HCEC 1CT (cell line): Measurements from ENCODE around the gene MOCS1.

Source experiments
- DNase-seq: peaks from one replicate; pipeline ENCODE4 v3.0.0-alpha.2; 2017

MOCS1 gene

DNA sequence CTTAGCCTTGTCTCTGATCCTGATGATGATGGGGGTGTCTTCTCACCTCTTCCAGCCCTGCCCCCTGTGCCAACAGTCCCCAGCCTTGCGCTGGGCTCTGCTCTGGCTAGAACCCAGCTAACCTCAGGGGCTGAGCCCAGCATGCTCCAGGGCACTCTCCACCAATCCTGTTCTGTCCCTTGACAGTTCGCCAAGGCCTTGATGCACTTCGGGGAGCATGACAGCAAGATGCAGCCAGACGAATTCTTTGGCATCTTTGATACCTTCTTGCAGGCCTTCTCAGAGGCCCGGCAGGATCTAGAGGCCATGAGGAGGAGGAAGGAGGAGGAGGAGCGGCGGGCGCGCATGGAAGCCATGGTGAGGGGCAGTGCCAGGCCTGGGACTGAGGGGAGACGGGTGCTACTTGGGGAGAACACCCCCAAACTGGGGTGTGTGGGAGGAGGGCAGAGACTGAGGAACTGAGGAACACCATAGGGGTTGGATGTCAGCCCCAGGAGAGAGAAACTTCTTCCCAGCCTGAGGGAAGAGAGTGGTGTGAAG lies 33.1 kb downstream of the MOCS1 start:
- DNase-seq, result no peak

DNA sequence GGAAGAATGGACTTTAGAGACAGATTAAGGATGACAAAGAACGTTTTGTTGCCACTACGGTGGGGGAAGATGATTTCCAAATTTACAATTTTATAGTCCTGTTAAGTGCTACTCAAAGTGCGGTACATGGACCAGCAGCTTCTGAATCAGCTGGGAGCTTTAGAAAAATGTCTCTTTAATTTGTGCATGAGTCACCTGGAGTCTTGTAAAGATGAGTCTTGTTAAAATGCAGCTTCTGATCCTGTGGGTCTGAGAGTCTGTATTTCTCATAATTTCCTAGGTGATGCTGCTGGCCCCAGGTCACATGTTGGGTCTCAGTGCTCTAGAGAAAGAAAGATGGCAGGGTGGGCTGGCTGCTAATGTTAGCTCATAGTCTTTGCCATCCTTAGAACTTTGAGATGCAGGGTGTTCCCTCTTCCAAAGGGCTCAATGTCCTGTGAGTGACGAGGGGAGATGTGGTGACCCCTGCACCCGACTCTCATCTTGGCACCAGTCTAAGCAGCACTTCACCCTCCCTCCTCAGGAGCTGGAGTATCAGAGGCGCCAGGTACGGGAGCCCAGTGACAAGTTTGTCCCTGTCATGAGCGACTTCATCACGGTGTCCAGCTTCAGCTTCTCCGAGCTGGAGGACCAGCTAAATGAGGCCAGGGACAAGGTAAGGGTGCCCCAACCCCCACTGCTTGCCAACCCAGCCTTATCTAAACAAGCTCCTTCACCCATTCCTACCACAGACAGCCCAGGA lies 34.5 kb downstream of the MOCS1 start:
- DNase-seq, result no peak

DNA sequence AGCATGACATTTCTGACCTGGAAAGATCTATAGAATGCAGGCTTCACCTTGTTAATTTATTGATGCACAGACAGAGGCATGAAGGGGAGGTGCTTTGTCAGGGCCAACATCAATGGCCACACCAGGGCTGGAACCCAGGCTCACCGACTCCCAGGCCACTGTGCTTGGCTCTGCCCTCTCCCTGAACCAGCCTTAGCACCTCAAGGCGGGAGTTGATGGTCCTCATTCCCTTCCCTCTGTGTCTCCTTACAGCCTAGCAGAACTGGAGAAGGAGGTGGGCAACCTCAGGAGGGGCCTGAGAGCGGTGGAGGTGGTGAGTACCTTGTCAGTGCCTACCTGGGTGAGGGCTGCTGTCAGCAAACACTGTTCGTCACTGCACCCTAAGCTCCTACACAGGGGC lies 35.6 kb downstream of the MOCS1 start:
- DNase-seq, result no peak

DNA sequence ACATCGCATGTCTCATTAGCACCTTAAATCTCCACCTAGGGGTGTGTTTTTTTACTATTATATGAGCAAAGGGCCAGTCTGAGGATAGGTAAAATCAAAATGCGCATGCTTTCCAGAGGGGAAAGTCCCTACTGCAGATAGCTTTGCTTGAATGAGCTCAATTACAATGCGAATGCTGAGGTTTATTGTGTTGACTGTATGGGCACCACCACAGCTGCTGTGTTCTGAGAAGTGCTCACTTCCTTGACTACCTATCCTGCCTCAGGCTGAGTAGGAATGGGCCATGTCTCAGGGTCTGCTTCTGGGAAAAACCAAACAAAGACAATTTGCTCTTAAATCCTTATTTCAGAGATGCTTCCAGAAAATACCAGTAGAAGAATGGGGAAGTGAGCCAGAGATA lies 36.6 kb downstream of the MOCS1 start:
- DNase-seq, result no peak

DNA sequence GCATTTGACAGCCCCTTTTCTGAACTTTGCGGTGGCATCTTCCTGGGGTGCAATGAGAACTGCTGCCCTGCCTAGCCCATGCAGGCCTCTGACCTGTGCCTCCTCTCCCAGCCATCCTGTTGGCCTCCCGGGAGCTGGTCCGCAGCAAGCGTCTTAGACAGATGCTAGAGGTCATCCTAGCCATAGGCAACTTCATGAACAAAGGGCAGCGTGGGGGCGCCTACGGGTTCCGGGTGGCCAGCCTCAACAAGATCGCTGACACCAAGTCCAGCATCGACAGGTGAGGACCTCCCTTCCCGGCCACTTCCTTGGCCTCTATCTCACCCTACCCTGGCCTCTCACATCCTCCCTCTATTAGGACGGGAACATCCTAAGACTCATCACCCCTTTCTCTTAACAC lies 37.6 kb downstream of the MOCS1 start:
- no peak for DNase-seq

DNA sequence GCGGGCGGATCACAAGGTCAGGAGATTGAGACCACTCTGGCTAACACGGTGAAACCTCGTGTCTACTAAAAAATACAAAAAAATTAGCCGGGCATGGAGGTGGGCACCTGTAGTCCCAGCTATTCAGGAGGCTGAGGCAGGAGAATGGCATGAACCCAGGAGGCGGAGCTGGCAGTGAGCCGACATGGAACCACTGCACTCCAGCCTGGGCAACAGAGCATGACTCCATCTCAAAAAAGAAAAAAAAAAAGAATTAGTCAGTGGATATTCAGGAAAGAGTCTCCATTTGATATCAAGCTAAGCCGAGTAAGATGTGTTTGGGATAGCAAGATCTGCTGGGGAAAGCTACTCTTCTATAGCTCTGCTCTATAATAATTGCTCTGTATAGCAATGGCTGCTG lies 41.0 kb downstream of the MOCS1 start:
- no peak for DNase-seq

DNA sequence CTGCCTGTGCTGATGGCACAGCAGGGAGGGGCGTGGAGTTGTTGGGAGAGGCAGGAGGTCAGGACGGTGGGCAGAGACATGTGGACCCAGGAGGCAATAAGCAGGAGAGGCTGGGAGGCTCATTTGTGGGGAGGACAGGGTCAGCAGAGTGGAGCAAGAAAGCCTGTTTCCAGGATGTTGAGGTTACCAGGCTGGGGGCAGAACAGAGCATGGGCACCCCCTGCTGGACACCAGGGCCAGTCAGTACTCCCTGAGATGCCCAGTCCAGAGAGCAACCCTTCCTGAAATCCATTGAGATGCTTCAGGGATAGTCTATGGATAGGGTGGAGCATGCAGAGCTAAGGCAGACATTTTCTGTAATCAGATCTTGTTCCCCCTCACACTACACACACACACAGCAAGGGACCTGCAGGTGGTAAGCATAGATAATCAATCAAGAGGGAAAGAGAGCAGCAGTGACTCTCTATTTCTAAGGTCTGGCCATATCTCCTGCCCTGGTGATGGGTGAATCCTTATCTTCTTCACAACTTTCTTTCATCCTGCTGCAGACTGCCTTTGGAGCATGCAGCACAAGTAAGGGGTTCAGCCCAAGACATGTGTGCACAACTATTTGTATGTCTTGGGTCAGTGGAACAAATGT lies 41.7 kb downstream of the MOCS1 start:
- DNase-seq, result peak; percentile 71

DNA sequence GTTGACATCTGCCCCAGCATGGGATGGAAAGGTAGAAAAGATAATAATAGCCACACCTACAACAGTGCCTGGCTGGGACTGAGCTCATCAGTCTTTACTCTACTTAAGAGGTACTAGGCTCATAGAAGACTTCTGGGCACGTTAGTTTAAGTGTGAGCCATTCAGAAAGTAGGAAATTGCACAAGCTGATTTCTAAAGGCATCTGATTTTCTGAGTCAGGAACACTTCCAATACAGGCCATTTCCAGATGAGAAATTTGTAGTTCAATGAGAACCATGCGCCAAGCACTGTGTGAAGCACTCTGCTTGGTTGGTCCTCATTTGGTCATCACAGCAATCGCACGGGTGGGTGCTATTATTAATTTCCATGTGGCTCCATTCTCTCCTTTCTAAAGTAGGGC lies 42.3 kb downstream of the MOCS1 start:
- DNase-seq, result no peak

DNA sequence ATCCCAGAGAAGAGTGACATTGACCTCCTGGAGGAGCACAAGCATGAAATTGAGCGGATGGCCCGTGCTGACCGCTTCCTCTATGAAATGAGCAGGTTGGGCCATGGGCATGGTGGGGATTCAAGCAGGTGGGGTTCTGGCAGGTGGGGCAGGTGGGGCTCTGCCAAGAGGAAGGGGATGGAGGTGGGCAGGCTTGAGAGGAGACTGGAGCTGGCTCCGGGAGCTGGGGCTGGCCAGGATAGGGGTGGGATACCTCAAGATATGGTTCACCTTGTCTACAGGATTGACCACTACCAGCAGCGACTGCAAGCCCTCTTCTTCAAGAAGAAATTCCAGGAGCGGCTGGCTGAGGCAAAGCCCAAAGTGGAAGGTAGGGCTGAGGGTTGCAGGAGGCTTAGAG lies 42.9 kb downstream of the MOCS1 start:
- DNase-seq, result no peak

DNA sequence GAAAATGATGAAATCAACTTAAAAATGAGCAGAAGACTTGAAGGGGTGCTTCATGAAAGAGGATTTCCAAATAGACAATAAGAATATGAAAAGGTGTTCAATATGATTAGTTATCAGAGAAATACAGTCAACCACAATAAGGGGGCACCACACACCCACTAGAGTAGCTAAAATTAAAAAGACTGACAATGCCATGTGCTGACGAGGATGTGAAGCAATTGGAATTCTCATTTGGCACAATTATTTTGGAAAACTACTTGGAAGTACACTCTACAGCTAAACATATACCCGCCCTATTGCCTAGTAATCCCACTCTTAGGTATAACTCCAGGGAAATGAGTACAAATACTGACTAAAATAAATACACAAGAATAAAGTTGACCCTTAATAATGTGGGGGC lies 45.0 kb downstream of the MOCS1 start:
- no peak for DNase-seq

DNA sequence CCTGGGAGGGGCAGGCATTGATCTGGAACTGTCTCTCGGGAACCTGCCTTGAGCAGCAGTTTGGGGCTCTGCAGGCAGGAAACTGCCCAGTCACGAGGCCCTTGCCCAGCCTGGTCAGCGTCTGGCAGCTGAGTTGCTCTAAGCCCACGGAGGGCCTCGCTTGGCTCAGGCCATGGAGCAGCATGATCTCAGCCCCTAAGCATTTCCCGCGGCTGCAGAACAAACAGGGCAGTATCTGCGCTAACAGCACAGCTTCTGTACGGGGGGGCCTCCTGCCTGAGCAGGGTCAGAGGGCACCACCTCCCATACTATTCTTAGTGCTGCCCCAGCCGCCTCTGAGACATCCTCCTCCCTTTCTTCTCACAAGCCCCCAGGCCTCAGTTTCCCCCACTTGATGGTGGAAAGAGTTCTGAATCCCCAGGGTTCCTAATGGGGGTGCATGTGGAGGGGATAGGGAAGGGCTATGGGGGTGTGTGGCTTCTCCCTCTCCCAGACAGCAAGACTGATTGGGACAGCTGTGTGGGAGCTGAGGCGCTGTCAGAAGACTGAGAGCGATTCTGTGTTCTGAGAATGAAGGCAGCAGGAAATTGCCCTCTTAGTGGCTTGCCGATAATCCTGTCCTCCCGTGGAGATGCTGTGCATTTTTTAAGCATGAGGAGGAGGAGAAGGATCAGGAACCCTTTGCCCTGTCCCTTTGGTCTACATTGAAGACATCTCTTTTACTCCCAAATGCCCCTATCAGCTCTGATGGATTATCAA lies 46.4 kb downstream of the MOCS1 start:
- peak; percentile 94 for DNase-seq

DNA sequence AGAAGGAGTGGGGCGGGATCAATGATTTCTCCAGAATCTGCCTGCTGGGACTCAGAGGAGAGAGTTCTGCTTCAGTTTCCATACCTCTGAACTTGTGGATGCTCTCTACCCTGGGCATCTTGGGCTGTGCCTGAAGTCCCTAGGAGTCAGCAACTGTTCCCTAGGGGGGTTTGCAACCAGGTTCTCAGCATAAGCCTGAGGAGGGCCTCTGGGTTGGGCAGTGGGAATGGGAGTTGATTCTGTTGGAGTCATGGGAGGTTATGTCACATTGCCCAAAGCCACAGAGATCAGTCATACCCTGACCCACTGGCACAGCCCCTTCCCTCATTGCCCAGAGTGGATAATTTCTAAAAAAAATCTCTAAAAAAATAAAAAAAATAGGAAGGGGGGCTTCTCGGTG lies 47.4 kb downstream of the MOCS1 start:
- DNase-seq, result no peak

DNA sequence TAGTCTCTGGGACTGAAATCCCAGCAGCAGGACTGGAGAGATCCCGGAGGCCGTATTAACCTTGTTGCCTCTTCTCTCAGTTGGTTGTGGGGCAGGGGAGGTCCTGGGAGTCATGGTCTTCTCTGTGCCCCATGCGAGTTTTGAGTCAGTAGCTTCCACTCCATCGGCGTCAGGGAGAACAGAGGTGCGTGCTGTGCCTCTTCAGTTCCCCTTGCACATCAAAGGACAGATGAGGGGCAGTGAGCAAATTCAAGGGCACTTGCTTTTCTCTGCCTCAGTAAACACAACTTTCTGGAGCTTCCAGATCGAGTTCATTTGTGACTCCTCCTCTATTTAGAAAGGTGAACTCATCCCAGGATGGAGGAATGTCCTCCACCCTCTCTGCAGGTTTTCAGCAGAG lies 48.6 kb downstream of the MOCS1 start:
- DNase-seq, result no peak

DNA sequence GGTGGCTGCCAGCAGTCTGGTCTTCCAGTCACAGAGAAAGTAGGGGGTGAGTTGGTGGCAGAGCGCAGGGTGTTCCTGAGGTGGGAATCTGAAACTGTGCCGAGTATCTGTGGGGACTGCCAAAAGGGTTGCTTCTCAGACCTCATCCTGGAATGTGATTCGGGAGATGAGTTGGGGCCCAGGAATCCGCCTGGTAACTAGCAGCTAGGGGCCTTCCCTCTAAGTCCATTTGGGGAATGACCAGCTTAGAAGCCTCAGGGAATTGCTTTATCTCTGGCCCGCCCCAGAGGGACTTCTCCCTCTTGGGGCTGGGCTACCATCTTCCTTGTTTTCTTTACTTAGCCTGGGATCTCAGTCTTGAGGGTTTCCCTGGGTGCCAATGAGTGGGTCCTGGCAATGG lies 49.6 kb downstream of the MOCS1 start:
- DNase-seq, result peak; percentile 41

DNA sequence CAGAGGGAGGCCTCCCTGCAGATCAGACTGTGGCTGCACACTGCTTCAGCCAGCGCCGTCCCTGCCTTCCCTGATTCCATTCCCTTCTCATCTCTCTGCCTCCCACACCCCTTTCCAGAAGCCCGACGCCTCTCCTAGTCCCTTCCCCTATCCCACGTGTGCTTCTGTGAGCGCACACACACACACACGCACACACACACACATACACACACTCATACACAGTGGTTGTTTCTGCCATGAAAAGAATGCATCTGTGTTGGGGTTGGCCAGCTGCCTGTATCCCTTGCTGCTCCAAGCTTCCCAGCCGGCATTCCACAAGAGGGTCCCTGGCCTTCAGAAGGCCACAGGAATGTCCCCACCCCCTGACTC lies 51.7 kb downstream of the MOCS1 start:
- peak; percentile 72 for DNase-seq

DNA sequence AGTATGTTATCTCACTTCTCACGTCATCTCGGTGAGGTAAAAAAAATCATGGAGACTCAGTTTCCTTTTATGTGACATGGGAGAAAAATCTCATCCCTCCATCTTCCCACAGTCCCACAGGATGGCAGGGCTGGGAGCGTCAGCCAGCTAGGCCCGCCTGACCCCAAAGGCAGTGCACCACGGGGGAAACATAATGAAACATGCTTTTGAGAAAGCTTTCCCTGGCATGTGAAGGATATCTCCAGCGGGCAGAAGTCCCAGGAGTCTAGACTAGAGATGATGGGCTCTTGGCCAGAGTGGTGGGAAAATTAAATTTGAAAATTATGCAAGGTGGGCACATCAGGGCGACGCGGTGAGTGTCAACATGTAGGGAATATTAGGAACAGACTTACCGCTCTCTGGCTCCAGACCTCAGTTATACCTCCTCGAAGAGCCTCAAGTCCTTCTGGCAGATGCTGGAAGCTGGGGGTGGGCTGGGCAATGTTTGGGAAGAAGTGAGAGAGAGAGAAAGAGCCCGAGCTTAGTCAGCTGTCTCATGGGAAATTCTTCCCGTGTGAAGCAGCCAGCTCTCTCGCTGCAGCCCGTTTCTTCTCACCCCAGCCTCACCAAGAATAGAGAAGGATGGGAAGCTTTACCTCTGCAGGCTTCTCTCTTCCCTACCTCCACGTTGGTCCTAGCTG lies 52.3 kb downstream of the MOCS1 start:
- DNase-seq, result peak; percentile 40

DNA sequence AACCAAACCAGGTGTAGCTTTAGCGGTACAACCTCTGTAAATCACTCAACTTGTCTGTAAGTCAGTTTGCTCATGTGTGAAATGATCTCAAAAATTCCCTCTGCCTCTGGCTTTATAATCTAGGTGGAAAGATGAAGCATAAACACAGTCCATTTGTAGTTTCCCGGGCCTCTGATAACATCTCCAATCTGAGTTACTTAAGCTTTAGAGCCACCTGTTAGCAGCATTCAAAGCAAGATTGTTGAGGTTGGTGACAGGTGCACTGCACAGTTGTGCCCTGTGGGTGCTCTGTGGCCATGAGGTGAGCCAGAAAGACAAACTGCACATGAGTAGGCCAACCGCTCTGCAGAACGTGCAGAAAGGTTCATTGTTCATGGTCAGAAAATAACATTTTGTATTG lies 53.7 kb downstream of the MOCS1 start:
- DNase-seq, result no peak

DNA sequence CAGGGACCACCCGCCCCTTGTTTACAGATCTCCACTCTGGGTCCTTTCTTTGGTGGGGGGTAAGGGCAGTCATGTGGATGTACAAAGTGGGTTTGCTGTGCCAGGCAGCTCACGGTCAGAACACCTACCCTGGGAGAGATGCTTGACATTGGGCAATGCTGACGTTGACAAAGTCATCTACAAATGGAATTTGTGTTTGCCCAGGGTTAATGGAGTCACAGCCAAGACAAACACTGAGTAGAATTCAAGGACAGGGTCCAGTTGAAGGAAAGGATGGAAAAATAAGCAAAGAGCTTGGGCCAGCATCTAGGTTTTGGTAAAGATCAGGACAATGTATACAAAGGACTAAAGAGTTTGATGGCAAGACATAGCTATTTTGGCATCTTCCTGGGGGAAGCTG lies 54.7 kb downstream of the MOCS1 start:
- DNase-seq, result no peak

DNA sequence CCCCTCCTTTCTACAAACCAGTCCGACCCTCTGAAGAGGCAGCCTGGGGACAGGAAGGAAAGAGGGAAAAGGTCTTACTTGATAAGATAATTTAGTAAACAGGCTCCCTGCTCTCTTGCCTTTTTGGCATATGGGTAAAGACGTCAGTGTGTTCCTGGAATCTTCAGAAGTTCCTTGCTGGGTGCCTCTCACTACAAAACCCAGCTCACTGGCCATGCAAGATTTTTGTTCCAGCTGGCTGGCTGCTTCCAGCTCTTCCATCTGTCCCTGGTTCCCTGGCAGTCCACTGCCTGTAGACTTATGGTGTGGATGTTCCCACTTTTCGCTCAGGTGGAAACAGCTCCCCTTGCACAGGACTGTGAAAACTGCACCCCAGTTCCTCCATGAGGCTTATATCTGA lies 57.4 kb downstream of the MOCS1 start:
- DNase-seq, result no peak

DNA sequence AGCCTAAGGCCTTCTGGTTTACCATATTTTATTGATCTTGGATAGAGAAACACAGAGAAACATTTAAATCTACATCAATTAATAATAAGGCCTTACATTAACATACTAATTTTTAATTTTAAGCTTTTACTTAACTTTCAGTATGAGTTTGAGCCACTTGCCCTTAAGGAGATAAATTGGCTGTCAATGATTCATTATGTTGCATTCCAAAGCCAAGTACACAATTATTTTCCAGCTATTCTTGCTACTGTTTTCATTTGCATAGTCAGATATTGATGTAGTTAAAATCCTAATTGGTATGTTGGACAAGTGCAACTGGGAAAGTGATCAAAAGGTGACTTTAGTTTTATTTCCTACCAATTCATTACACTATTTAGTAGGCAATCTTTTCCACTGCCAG lies 58.2 kb downstream of the MOCS1 start:
- DNase-seq, result peak; percentile 24

DNA sequence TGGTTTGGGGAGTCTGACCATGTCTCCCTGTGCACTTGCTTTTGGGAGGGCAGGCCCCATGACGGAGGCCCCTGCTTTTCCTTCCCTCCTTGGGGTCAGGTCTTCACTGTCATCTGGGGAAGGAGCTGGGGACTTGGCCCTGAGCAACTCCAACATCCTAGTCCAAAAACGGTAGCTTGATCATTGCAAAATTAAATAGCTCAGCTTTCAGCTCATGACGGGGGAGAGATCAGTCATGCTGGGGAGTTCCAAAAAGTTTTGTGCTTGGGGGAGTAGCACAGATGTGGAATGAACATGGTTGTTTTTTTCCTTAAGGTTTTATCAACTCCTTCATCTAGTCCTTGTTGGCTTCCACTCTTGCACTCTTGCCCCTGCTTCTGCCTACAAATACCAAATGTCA lies 60.8 kb downstream of the MOCS1 start:
- DNase-seq, result no peak

DNA sequence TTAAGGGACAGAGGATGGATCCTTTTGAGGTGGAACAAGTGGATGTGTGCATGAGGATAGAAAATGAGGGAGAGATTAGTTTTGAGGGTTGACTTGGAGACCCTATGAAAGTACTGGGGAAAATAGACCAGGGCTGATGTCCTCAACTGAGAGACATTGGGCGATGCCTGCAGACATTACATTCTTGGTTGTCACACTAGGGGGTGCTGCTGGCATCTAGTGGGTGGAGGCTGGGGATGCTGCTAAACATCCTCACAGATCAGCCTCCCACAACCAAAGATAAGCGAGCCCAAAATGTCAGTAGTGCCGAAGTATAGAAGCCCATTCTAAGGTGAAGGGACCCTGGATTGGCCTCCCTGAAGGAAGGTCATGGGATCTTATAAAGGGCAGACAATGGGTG lies 63.3 kb downstream of the MOCS1 start:
- no peak for DNase-seq

DNA sequence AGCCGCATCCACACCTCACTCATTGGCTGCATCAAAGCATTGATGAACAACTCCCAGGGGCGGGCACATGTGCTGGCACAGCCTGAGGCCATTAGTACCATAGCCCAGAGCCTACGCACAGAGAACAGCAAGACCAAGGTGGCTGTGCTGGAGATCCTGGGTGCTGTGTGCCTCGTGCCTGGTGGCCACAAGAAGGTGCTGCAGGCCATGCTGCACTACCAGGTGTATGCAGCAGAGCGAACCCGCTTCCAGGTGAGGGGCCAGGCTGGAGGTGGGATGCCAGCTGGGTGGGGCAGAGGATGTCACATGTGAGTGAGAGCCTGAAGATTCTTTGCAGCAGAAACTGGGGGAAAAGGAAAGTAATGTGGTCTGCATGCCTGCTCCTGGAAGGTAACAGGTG lies 66.7 kb downstream of the MOCS1 start:
- no peak for DNase-seq
